Spleen (tissue), 7 donors: Measurements from ENCODE around the gene OTP.

Source experiments
- CTCF ChIP-seq, 11 experiments: fragments of 200-600 bp in 7 of 11; fragments of 450-650 bp in 4 of 11; sonication (generic) in 4 of 11; IDR thresholded peaks in 8 of 11; conservative IDR thresholded peaks in 3 of 11; 1 replicate in 7 of 11; 2 replicates in 4 of 11; pipeline versions ENCODE4 v1.4.0 to v1.8.0; 2016 to 2021; ENCODE audit warnings: antibody characterized with exemption in 11 of 11, inconsistent platforms in 4 of 11, mild to moderate bottlenecking in 1 of 11
- POLR2A ChIP-seq, 3 donors: fragments of 450-650 bp; IDR thresholded peaks; one replicate each; pipeline ENCODE4 v1.5.1; 2017; ENCODE audit warnings: antibody characterized with exemption in 3 of 3, mild to moderate bottlenecking in 1 of 3
- POLR2AphosphoS5 ChIP-seq, 3 donors: sonication (generic); formaldehyde crosslinking; IDR thresholded peaks; one replicate each; pipeline ENCODE4 v1.5.1; 2017; ENCODE audit warnings: antibody characterized with exemption in 3 of 3
- donor health status: DM: no; HTN: no; CAD: no; lungs with moderate emphysema.
- donor health status: DM: no; HTN: no; CAD: no.
- donor health status: DM: no; HTN: no; CAD: no.

- no peak for TF ChIP-seq CTCF (IDR thresholded peaks at IDR 0.05 in 8 of 11, conservative IDR thresholded peaks at IDR 0.05 in 3 of 11)
- TF ChIP-seq POLR2A (IDR thresholded peaks at IDR 0.05): no peak
- no peak for TF ChIP-seq POLR2AphosphoS5 (IDR thresholded peaks at IDR 0.05)
Observed at GRCh38 chr5:77636641-77637169, 1.8 kb downstream of the OTP start.
